ENCODE measurements around the gene DYNC2I2.

DYNC2I2 gene

GRCh38 chr9:128633057-128633456 is 23.6 kb downstream of the DYNC2I2 start:
- H3K36me3 ChIP-seq (ENCODE audit: control insufficient read depth, low read length), result peaks cover 79% of the 10 kb centered on the region
- no peak overlapping the region for H3K27ac ChIP-seq (ENCODE audit: low read depth, low read length)
- no peaks in the 10 kb centered on the region for H4K20me1 ChIP-seq (ENCODE audit: control insufficient read depth, insufficient read depth, low read depth, low read length)
- no peak overlapping the region for H3K4me3 ChIP-seq (ENCODE audit: low read length)
- no peak overlapping the region for H3K4me2 ChIP-seq (ENCODE audit: low read length)
- no peaks in the 10 kb centered on the region for H3K79me2 ChIP-seq (ENCODE audit: control insufficient read depth, low read length)
- H3K9me2 ChIP-seq (replicated peaks; ENCODE audit: control insufficient read depth, low read length), result no peaks in the 10 kb centered on the region
- H3K4me1 ChIP-seq (ENCODE audit: control insufficient read depth, low read length), result no peaks in the 10 kb centered on the region
- no peaks in the 10 kb centered on the region for H3K9me3 ChIP-seq (ENCODE audit: control insufficient read depth, insufficient read depth, low read length)
- TF ChIP-seq EZH2phosphoT487 (IDR thresholded peaks at IDR 0.05; ENCODE audit: borderline replicate concordance, low read length) (no peak), CTCF (IDR thresholded peaks at IDR 0.05; ENCODE audit: low read depth, low read length, poor library complexity, severe bottlenecking) (no peak)
- H3K27me3 ChIP-seq (ENCODE audit: control insufficient read depth, low read length), result no peaks in the 10 kb centered on the region
- no peaks in the 10 kb centered on the region for H3F3A ChIP-seq (ENCODE audit: control insufficient read depth, insufficient read depth)

- H3K4me2 ChIP-seq (ENCODE audit: low read length), result no peak overlapping the region
These were observed 24.2 kb downstream of the DYNC2I2 start for GRCh38 chr9:128632486-128632885.

GRCh38 chr9:128632066-128632465 is 24.6 kb downstream of the DYNC2I2 start:
- H3K36me3 ChIP-seq (ENCODE audit: control insufficient read depth, low read length), result peaks cover 87% of the 10 kb centered on the region
- no peak overlapping the region for H3K27ac ChIP-seq (ENCODE audit: low read depth, low read length)
- no peaks in the 10 kb centered on the region for H3K4me1 ChIP-seq (ENCODE audit: control insufficient read depth, low read length)

More at GRCh38 chr9:128632486-128632885, 24.2 kb downstream of the DYNC2I2 start:
- H3K36me3 ChIP-seq (ENCODE audit: control insufficient read depth, low read length), result peaks cover 85% of the 10 kb centered on the region
- TF ChIP-seq CTCF (IDR thresholded peaks at IDR 0.05; ENCODE audit: low read depth, low read length, poor library complexity, severe bottlenecking), result no peak
- no peaks in the 10 kb centered on the region for H3K79me2 ChIP-seq (ENCODE audit: control insufficient read depth, low read length)
- H3K9me2 ChIP-seq (replicated peaks; ENCODE audit: control insufficient read depth, low read length), result no peaks in the 10 kb centered on the region
- H3F3A ChIP-seq (ENCODE audit: control insufficient read depth, insufficient read depth), result no peaks in the 10 kb centered on the region
- no peaks in the 10 kb centered on the region for H3K4me1 ChIP-seq (ENCODE audit: control insufficient read depth, low read length)
- H3K27me3 ChIP-seq (ENCODE audit: control insufficient read depth, low read length), result no peaks in the 10 kb centered on the region
- no peaks in the 10 kb centered on the region for H4K20me1 ChIP-seq (ENCODE audit: control insufficient read depth, insufficient read depth, low read depth, low read length)
- H3K4me3 ChIP-seq (ENCODE audit: low read length), result no peak overlapping the region
- H3K27ac ChIP-seq (ENCODE audit: low read depth, low read length), result no peak overlapping the region
- H3K9me3 ChIP-seq (ENCODE audit: control insufficient read depth, insufficient read depth, low read length), result no peaks in the 10 kb centered on the region

More at GRCh38 chr9:128632066-128632465, 24.6 kb downstream of the DYNC2I2 start:
- Histone ChIP-seq H3K9me2 (replicated peaks; ENCODE audit: control insufficient read depth, low read length) (no peaks in the 10 kb centered on the region), H3K27me3 (ENCODE audit: control insufficient read depth, low read length) (no peaks in the 10 kb centered on the region), H3K4me3 (ENCODE audit: low read length) (no peak overlapping the region), H3F3A (ENCODE audit: control insufficient read depth, insufficient read depth) (no peaks in the 10 kb centered on the region), H4K20me1 (ENCODE audit: control insufficient read depth, insufficient read depth, low read depth, low read length) (no peaks in the 10 kb centered on the region), H3K4me2 (ENCODE audit: low read length) (no peak overlapping the region), H3K9me3 (ENCODE audit: control insufficient read depth, insufficient read depth, low read length) (no peaks in the 10 kb centered on the region), H3K79me2 (ENCODE audit: control insufficient read depth, low read length) (no peaks in the 10 kb centered on the region)
- TF ChIP-seq EZH2phosphoT487 (IDR thresholded peaks at IDR 0.05; ENCODE audit: borderline replicate concordance, low read length) (no peak), CTCF (IDR thresholded peaks at IDR 0.05; ENCODE audit: low read depth, low read length, poor library complexity, severe bottlenecking) (no peak)

All from DOHH2 (cell line).